Measurements from ENCODE around the gene HORMAD2. TPM values are rescaled to one million over a fixed set of nuclear protein-coding genes. Genes with fewer than 3 reads are reported as not detected.
"Not testable (repeated sequence)": the region's sequence is repeated elsewhere in the genome, so short reads cannot be mapped to it uniquely, and the experiment has no call there.

Gene HORMAD2
- total and polyA plus RNA-seq, 2 donors (not counting 3 experiments of a cell fraction or from before 2014, with no cell fraction given) = not detected

- BruUV-seq (replicated peaks) = no TSS peak
- Histone ChIP-seq H3K9me1 (replicated peaks; ENCODE audit: control insufficient read depth, extremely low read depth, insufficient read depth, low read length) (no peaks in the 10 kb centered on the region), H3K4me3 (replicated peaks in 1 of 3; ENCODE audit: insufficient read depth in 1 of 3, low read depth in 1 of 3, low read length in 3 of 3) (no peak overlapping the region), H3K27me3 (ENCODE audit: control insufficient read depth in 2 of 2, insufficient read depth in 2 of 2, low read length in 2 of 2) (peaks cover 2 to 3% of the 10 kb centered on the region in 2 experiments), H3K9ac (replicated peaks; ENCODE audit: extremely low read depth, insufficient read depth, low read length) (no peak overlapping the region), H4K20me1 (replicated peaks; ENCODE audit: control insufficient read depth, extremely low read depth, insufficient read depth, low read length) (no peaks in the 10 kb centered on the region), H3K4me2 (ENCODE audit: insufficient read depth, low read length) (no peak overlapping the region), H3K36me3 (ENCODE audit: control insufficient read depth in 2 of 2, extremely low read depth in 1 of 2, insufficient read depth in 2 of 2, low read length in 2 of 2) (no peaks in the 10 kb centered on the region), H2AFZ (ENCODE audit: low read depth, low read length) (no peak overlapping the region), H3K79me2 (ENCODE audit: control insufficient read depth, insufficient read depth, low read length) (no peaks in the 10 kb centered on the region), H3K9me3 (replicated peaks; ENCODE audit: control insufficient read depth, insufficient read depth, low read length) (no peaks in the 10 kb centered on the region), H3K4me1 (ENCODE audit: control insufficient read depth, extremely low read depth, insufficient read depth, low read length) (no peaks in the 10 kb centered on the region), H3K27ac (ENCODE audit: insufficient read depth, low read depth, low read length) (no peak overlapping the region)
- no peak for FAIRE-seq
- TF ChIP-seq FOS (IDR thresholded peaks at IDR 0.05; ENCODE audit: borderline replicate concordance, insufficient read depth, low read length) = no peak
- TF ChIP-seq EZH2 (IDR thresholded peaks at IDR 0.05; ENCODE audit: borderline replicate concordance, low read depth, low read length, severe bottlenecking) = no peak
- TF ChIP-seq JUN (IDR thresholded peaks at IDR 0.05; ENCODE audit: borderline replicate concordance, insufficient read depth, insufficient read length, low read depth) = no peak
- no peak for TF ChIP-seq MYC (IDR thresholded peaks at IDR 0.05; ENCODE audit: low read depth, low read length)
- no peak for TF ChIP-seq GATA2 (IDR thresholded peaks at IDR 0.05; ENCODE audit: insufficient read depth, insufficient read length, low read depth, low read length)
- no peak for TF ChIP-seq POLR2AphosphoS5 (IDR thresholded peaks at IDR 0.05; ENCODE audit: insufficient read depth, low read depth, low read length)
- no peak for TF ChIP-seq MAX (IDR thresholded peaks at IDR 0.05; ENCODE audit: insufficient read depth, insufficient read length)
- TF ChIP-seq POLR2A (IDR thresholded peaks at IDR 0.05; ENCODE audit: low read depth, low read length) = no peak
- no peak for TF ChIP-seq CTCF (IDR thresholded peaks at IDR 0.05; ENCODE audit: extremely low read depth in 1 of 2, insufficient read depth in 1 of 2, low read depth in 1 of 2, low read length in 2 of 2)
- intact Hi-C loops (cut with micrococcal nuclease) (no loop called here), dilution Hi-C loops (cut with MboI; ENCODE audit: extremely low pct_ligation_motif_present, low sequenced_read_pairs) (no loop called here)
- DNase-seq (ENCODE audit: low read depth, low spot score) = no peak
- ChIA-PET POLR2A (interaction anchor here (0.6 kb wide), 1 partner anchor 1059 kb away, joined by 6 read pairs; no protein-coding TSS in a partner anchor), CTCF (interaction anchor here (0.7 kb wide), 2 partner anchors 10 to 14 kb away, joined by 3 read pairs; no protein-coding TSS in a partner anchor)
Observed at GRCh38 chr22:30057375-30057774, 22.9 kb upstream of the HORMAD2 start.

GRCh38 chr22:30059346-30060020 lies 20.8 kb upstream of the HORMAD2 start:
- CTCF ChIA-PET; H2AFZ ChIP-seq (ENCODE audit: low read depth, low read length); BruUV-seq (replicated peaks); intact Hi-C loops (cut with micrococcal nuclease); H3K36me3 ChIP-seq (ENCODE audit: control insufficient read depth in 2 of 2, extremely low read depth in 1 of 2, insufficient read depth in 2 of 2, low read length in 2 of 2); H3K9me3 ChIP-seq (replicated peaks; ENCODE audit: control insufficient read depth, insufficient read depth, low read length); H3K9ac ChIP-seq (replicated peaks; ENCODE audit: extremely low read depth, insufficient read depth, low read length); DNase-seq (ENCODE audit: low read depth, low spot score); H3K27me3 ChIP-seq (ENCODE audit: control insufficient read depth in 2 of 2, insufficient read depth in 2 of 2, low read length in 2 of 2); H3K4me2 ChIP-seq (ENCODE audit: insufficient read depth, low read length); H3K4me1 ChIP-seq (ENCODE audit: control insufficient read depth, extremely low read depth, insufficient read depth, low read length); H3K9me1 ChIP-seq (replicated peaks; ENCODE audit: control insufficient read depth, extremely low read depth, insufficient read depth, low read length); POLR2A ChIA-PET; H3K79me2 ChIP-seq (ENCODE audit: control insufficient read depth, insufficient read depth, low read length); FAIRE-seq; H3K27ac ChIP-seq (ENCODE audit: insufficient read depth, low read depth, low read length); H3K4me3 ChIP-seq (replicated peaks in 1 of 3; ENCODE audit: insufficient read depth in 1 of 3, low read depth in 1 of 3, low read length in 3 of 3); H4K20me1 ChIP-seq (replicated peaks; ENCODE audit: control insufficient read depth, extremely low read depth, insufficient read depth, low read length); dilution Hi-C loops (cut with MboI; ENCODE audit: extremely low pct_ligation_motif_present, low sequenced_read_pairs): not testable (repeated sequence)

Data from endothelial cell of umbilical vein (primary cell).